Pancreas (tissue), 10 donors: ENCODE measurements around the gene GAA. TPM values are rescaled to one million over a fixed set of nuclear protein-coding genes. Genes with fewer than 3 reads are reported as not detected.

ENCODE experiments used
- ATAC-seq, 4 donors: fragments of 200-7000 bp; cut with Tn5 transposase; one replicate each; pipeline versions ENCODE4 v1.8.0 to v1.9.1; 2020; ENCODE audit warnings: mild to moderate bottlenecking in 4 of 4, moderate library complexity in 4 of 4
- DNase-seq, 6 donors: peaks; one replicate each; pipeline ENCODE4 v3.0.0-alpha.2; 2020
- FAIRE-seq: peaks from 2 replicates; lab custom pipeline; 2012; peaks lifted over from hg19 to GRCh38; lab: Jason Lieb, UNC
- H3K27ac ChIP-seq, 4 donors: fragments of 200-600 bp; sonication (generic); 1 replicate in 3 of 4; 2 replicates in 1 of 4; pipeline versions ENCODE4 v1.5.0 to v1.8.0; 2020
- H3K27me3 ChIP-seq, 4 donors: fragments of 200-600 bp; one replicate each; pipeline ENCODE4 v1.8.0; 2021
- H3K36me3 ChIP-seq, 3 donors: fragments of 200-600 bp; sonication (generic) in 1 of 3; one replicate each; pipeline versions ENCODE4 v1.5.0 to v1.8.0; 2020 to 2021
- H3K4me1 ChIP-seq, 3 donors: fragments of 200-600 bp; one replicate each; pipeline ENCODE4 v1.8.0; 2021
- H3K4me3 ChIP-seq, 4 donors: fragments of 200-600 bp; sonication (generic) in 2 of 4; one replicate each; pipeline versions ENCODE4 v1.5.0 to v1.8.0; 2020 to 2021
- H3K9me3 ChIP-seq, 4 donors: fragments of 200-600 bp; one replicate each; pipeline ENCODE4 v1.8.0; 2021
- WGBS, 2 donors: extraction: QIAGEN DNeasy Blood & Tissue Kit; methylation state at CpG; one replicate each; pipeline ENCODE4 v1.1.7; 2013; 5-methylcytosine and 5-hydroxymethylcytosine counted together
- intact Hi-C, 3 donors: fragments of 100-400 bp; cut with DNase I; formaldehyde crosslinking; loops; one replicate each; pipeline versions ENCODE4 v1.11.1 to v1.14.2; 2022
- polyA plus RNA-seq, 2 donors: library from polyadenylated mRNA; stranded (reverse); fragments of 200-250 nt; gene quantifications; one replicate each; pipeline ENCODE4 v1.2.3, GENCODE V29; 2013
- total RNA-seq, 6 donors: library from RNA; stranded (reverse); fragmentation: NEBNext Ultra II Directional in 4 of 6; extraction: Animal tissue kit (Norgen Biotek cat#: 25700) in 4 of 6; gene quantifications; one replicate each; pipeline versions ENCODE4 v1.2.1 to v1.2.4, GENCODE V29; 2021 to 2023
- TF ChIP-seq, protein P1 (sequence below), 4 donors: fragments of 200-600 bp; sonication (generic) in 3 of 4; IDR thresholded peaks; one replicate each; pipeline versions ENCODE4 v1.5.0 to v1.8.0; 2021; ENCODE audit warnings: antibody characterized with exemption in 4 of 4
- donor health status: healthy with polysubstance abuse.
- donor health status: DM: no; HTN: no; CAD: no; lungs with moderate emphysema.
- donor health status: DM: no; HTN: no; CAD: no.
- donor health status: control.
- donor health status: control.
- donor health status: Bipolar disorder and iron deficiency.
- donor health status: DM: yes; HTN: yes; CAD: no.
- donor health status: DM: no; HTN: no; CAD: no.
- donor health status: DM: no; HTN: no; CAD: no.
- donor health status: DM: yes; HTN: yes; CAD: no.

Gene GAA
- total and polyA plus RNA-seq, 8 donors = 20.2 to 56.3 (median 33.4) TPM

DNA sequence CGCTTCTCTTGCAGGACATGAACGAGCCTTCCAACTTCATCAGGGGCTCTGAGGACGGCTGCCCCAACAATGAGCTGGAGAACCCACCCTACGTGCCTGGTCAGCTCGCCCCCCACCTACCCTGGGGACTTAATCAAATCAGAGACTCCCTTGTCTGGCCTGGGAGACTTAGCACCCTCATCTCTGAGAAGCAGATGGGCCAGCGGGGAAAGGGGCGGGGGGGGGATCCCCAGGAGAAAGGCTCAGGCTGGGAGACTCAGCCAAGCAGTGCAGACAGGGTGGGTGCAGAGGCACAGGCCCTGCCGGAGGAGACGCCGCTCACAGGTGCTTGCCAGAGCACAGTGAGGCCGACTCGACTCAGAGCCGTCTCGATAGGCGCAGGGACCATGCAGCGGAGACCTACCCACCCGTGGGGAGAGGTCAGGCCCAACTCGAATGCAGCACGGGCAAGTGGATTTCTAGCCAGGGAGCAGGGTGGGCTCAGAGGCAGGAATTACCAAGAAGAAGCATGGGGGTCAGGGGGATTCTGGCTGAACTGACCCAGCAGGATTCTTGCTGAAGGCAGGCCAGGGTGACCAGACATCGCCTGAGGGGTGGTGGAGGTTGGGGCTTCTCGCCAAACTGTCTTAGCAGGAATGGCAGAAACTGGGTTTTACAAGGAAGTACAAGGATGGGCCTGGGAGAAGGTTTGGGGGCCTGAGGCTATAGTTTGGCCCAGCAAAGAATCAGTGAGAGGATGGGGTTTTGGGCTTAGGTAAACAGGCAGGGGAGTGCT is 9.7 kb downstream of the GAA start:
- Histone ChIP-seq H3K4me3 (no peak overlapping the region), H3K9me3 (no peaks in the 10 kb centered on the region), H3K27ac (no peak overlapping the region), H3K36me3 (no peaks in the 10 kb centered on the region), H3K4me1 (no peaks in the 10 kb centered on the region), H3K27me3 (no peaks in the 10 kb centered on the region)
- 90 to 91% methylated on average over 21 of the region's 21 CpGs for WGBS, 2 donors
- FAIRE-seq (no peak), DNase-seq (peak in 2 of 6 donors; percentile 21 to 58), ATAC-seq (no peak)
- TF ChIP-seq, protein P1, sequence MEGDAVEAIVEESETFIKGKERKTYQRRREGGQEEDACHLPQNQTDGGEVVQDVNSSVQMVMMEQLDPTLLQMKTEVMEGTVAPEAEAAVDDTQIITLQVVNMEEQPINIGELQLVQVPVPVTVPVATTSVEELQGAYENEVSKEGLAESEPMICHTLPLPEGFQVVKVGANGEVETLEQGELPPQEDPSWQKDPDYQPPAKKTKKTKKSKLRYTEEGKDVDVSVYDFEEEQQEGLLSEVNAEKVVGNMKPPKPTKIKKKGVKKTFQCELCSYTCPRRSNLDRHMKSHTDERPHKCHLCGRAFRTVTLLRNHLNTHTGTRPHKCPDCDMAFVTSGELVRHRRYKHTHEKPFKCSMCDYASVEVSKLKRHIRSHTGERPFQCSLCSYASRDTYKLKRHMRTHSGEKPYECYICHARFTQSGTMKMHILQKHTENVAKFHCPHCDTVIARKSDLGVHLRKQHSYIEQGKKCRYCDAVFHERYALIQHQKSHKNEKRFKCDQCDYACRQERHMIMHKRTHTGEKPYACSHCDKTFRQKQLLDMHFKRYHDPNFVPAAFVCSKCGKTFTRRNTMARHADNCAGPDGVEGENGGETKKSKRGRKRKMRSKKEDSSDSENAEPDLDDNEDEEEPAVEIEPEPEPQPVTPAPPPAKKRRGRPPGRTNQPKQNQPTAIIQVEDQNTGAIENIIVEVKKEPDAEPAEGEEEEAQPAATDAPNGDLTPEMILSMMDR (IDR thresholded peaks at IDR 0.05) = no peak
- intact Hi-C loops = no loop called here

DNA sequence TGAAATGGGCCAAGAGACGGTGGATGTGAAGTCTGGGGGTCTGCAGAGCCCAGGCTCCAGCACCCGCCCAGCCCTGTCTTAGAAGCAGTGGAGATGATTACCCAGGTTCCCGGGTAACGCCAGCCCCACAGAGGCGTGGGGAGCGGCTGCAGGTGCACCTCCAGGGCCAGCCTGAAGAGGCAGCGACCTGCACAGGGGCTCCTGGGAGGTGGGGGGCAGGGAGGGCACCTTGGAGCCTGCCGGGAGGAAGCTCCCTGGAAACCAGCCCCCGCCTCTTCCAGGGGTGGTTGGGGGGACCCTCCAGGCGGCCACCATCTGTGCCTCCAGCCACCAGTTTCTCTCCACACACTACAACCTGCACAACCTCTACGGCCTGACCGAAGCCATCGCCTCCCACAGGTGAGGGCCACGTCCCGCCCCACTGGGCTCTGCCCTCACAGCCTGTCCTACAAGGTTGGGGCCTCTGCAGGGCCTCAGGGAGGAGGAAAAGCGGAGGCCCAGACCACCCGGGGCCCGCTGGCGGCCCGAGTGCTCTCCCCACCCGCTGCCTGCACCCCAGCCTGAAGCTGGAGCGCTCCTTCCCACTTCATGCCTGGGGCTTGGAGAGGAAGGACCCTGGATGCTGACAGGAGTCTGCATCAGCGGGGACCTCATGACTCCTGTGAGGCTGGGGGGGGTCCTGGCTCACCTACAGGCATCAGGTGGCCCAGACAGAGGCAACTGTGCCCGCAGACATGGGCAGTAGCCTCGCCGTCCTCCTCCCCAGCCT is 10.5 kb downstream of the GAA start:
- Histone ChIP-seq H3K9me3 (no peaks in the 10 kb centered on the region), H3K36me3 (no peaks in the 10 kb centered on the region), H3K27ac (no peak overlapping the region), H3K4me1 (no peaks in the 10 kb centered on the region), H3K27me3 (no peaks in the 10 kb centered on the region), H3K4me3 (no peak overlapping the region)
- ATAC-seq = no peak
- no peak for FAIRE-seq
- TF ChIP-seq, protein P1 (IDR thresholded peaks at IDR 0.05) = no peak
- DNase-seq = no peak
- whole genome bisulfite sequencing, 2 donors = 89 to 91% methylated on average over 24 to 26 of the region's 26 CpGs
- intact Hi-C loops = no loop called here

DNA sequence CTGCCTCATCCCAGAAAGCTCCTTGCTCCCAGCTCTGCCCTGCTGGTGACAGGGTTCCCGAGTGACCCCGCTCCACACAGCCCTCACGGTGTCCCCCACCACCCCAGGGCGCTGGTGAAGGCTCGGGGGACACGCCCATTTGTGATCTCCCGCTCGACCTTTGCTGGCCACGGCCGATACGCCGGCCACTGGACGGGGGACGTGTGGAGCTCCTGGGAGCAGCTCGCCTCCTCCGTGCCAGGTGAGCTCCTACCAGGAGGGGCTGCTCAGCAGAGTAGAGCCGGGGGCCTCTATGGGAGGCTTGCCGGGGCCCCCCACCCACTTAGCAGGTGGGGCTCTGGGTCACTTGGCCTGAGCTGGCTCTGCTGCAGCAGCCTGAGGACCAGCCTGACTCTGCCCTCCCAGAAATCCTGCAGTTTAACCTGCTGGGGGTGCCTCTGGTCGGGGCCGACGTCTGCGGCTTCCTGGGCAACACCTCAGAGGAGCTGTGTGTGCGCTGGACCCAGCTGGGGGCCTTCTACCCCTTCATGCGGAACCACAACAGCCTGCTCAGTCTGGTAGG is 11.2 kb downstream of the GAA start:
- Histone ChIP-seq H3K4me3 (no peak overlapping the region), H3K27me3 (no peaks in the 10 kb centered on the region), H3K36me3 (no peaks in the 10 kb centered on the region), H3K9me3 (no peaks in the 10 kb centered on the region), H3K27ac (no peak overlapping the region), H3K4me1 (no peaks in the 10 kb centered on the region)
- WGBS, 2 donors = 95 to 97% methylated on average over 16 to 24 of the region's 24 CpGs
- ATAC-seq (no peak), FAIRE-seq (no peak), DNase-seq (peak in 1 of 6 donors; percentile 64)
- intact Hi-C loops = no loop called here
- TF ChIP-seq, protein P1 (IDR thresholded peaks at IDR 0.05) = no peak

DNA sequence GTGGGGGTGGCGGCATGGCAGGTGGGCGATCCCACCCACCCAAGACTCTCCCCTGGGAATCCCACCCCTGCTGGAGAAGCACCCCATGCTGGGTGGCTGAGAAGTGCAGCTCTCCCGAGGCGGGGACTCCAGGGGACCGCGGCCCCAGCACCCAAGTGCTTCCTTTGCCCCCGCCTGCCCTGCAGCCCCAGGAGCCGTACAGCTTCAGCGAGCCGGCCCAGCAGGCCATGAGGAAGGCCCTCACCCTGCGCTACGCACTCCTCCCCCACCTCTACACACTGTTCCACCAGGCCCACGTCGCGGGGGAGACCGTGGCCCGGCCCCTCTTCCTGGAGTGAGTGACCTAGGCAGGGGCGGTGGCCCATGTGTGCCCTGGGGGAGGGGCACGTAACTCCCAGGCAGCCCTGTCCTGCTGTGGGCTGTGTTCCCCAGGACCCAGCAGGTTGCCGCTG is 11.7 kb downstream of the GAA start:
- ATAC-seq (no peak), DNase-seq (no peak), FAIRE-seq (no peak)
- intact Hi-C loops = no loop called here
- no peaks in the 10 kb centered on the region for H3K27me3 ChIP-seq
- no peaks in the 10 kb centered on the region for H3K4me1 ChIP-seq
- TF ChIP-seq, protein P1 (IDR thresholded peaks at IDR 0.05) = no peak
- H3K27ac ChIP-seq = no peak overlapping the region
- WGBS, 2 donors = 94 to 95% methylated on average over 16 to 20 of the region's 20 CpGs
- H3K4me3 ChIP-seq = no peak overlapping the region
- H3K9me3 ChIP-seq = no peaks in the 10 kb centered on the region
- no peaks in the 10 kb centered on the region for H3K36me3 ChIP-seq
